ENCODE measurements around the gene DHRS9.

DHRS9 gene

GRCh38 chr2:169069833-169070232 lies 470 bp downstream of the DHRS9 start:
- FAIRE-seq, result no peak
- TF ChIP-seq POLR2AphosphoS5 (IDR thresholded peaks at IDR 0.05; ENCODE audit: low read depth, low read length), result no peak
- no peak for TF ChIP-seq POLR2A (IDR thresholded peaks at IDR 0.05; ENCODE audit: low read depth, low read length)
- TF ChIP-seq TAF1 (IDR thresholded peaks at IDR 0.05; ENCODE audit: borderline replicate concordance, low read depth, low read length), result no peak
- DNase-seq (ENCODE audit: insufficient read length), result no peak

DNA sequence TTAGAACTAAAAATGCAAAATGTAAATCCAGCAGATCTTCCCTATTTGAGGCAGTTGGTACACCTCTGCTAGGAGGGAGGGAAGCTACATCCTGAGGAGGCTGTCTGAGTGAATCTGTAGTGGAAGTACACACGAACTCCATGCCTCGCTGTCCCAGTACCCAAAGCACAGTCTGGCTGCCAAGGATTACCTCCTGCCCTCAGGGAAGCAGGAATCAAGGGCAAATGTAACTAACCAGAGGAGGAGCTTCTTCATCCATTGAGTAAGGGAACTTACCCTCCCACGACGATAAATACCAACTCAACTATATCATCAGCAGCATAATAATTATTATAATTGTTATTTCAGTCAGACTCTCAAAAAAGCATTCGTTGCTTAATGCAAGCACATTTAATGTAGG lies 2.1 kb downstream of the DHRS9 start:
- DNase-seq (ENCODE audit: insufficient read length), result no peak
- TF ChIP-seq POLR2AphosphoS5 (IDR thresholded peaks at IDR 0.05; ENCODE audit: low read depth, low read length) (no peak), POLR2A (IDR thresholded peaks at IDR 0.05; ENCODE audit: low read depth, low read length) (no peak), TAF1 (IDR thresholded peaks at IDR 0.05; ENCODE audit: borderline replicate concordance, low read depth, low read length) (no peak)
- FAIRE-seq, result no peak

DNA sequence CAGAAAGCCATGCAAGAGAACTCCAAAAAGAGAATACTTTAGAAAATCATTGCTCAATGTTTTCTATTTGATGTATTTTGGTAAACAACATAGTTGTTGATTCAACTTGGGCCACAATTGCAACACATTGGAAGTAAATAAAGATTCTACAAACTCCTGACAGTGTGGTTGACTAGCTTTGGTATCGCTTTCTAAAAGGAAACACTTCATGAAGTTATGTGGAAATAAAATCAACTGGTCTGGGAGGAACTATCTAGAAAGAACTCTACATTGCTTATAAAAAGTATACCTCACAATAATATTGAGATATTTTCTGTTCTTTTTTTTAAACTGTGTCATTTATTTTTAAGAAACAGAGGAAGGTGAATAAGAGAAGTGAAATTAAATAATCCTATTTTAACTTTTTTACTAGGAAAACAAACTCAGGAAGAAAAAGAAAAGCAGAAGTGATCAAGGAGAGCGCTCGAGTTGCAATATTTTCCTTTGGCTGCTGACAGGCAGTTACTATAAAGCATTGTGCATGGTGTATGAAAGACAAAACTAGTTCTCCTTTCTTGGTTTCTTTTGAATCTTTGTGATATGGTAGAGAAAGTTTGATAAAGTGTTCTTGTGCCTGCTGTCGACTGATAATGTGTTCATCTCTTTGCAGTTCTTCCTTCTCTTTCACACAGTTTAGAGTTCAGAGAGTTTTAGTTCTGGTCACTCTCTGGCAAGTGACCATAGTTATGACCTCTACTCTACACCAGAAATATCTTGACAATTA lies 3.0 kb downstream of the DHRS9 start:
- TF ChIP-seq POLR2AphosphoS5 (IDR thresholded peaks at IDR 0.05; ENCODE audit: low read depth, low read length), result no peak
- TF ChIP-seq TAF1 (IDR thresholded peaks at IDR 0.05; ENCODE audit: borderline replicate concordance, low read depth, low read length), result no peak
- TF ChIP-seq POLR2A (IDR thresholded peaks at IDR 0.05; ENCODE audit: low read depth, low read length), result no peak
- FAIRE-seq, result no peak
- DNase-seq (ENCODE audit: insufficient read length), result no peak

DNA sequence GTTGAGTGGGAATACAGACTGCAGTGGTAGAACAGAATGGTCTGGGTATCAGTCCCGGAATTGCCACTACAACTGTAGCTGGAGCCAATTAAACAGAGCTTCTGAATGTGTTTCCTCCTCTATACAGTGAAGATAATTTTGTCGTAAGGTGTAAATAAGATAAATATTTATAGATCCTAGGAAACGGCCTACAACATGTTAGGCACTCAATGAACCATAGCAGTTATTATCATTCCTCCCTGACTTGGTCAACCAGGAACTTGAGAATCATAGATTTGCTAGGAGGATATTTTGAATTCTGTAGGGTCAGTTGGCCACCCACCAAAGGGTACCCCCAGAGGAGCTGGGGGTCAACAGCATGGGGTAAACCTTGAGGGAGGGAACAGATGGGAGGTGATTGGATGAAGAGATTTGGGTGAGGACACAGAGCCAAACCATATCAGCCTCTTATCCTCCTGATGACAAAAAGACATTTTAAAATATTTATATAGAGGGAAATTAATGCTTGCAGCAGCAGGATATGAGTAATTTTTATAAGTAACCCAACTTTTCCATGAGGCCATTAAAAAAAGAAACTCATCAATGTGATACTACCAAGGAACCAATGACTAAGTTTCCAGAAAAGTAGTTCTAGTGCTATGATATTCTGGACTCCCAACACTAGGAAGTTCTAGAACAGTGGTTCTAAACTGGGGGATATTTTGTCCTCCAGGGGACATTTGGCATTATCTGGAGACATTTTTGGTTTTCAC lies 4.0 kb downstream of the DHRS9 start:
- FAIRE-seq (peak; percentile 5), DNase-seq (ENCODE audit: insufficient read length) (no peak)
- no peak for TF ChIP-seq POLR2AphosphoS5 (IDR thresholded peaks at IDR 0.05; ENCODE audit: low read depth, low read length)
- no peak for TF ChIP-seq TAF1 (IDR thresholded peaks at IDR 0.05; ENCODE audit: borderline replicate concordance, low read depth, low read length)
- no peak for TF ChIP-seq POLR2A (IDR thresholded peaks at IDR 0.05; ENCODE audit: low read depth, low read length)

GRCh38 chr2:169073963-169074751 lies 4.8 kb downstream of the DHRS9 start:
- TF ChIP-seq POLR2A (IDR thresholded peaks at IDR 0.05; ENCODE audit: low read depth, low read length), result no peak
- TF ChIP-seq TAF1 (IDR thresholded peaks at IDR 0.05; ENCODE audit: borderline replicate concordance, low read depth, low read length), result no peak
- no peak for TF ChIP-seq POLR2AphosphoS5 (IDR thresholded peaks at IDR 0.05; ENCODE audit: low read depth, low read length)
- FAIRE-seq (no peak), DNase-seq (ENCODE audit: insufficient read length) (no peak)

GRCh38 chr2:169077674-169078240 lies 8.4 kb downstream of the DHRS9 start:
- DNase-seq (ENCODE audit: insufficient read length) (no peak), FAIRE-seq (no peak)
- TF ChIP-seq POLR2A (IDR thresholded peaks at IDR 0.05; ENCODE audit: low read depth, low read length), result no peak
- no peak for TF ChIP-seq TAF1 (IDR thresholded peaks at IDR 0.05; ENCODE audit: borderline replicate concordance, low read depth, low read length)
- no peak for TF ChIP-seq POLR2AphosphoS5 (IDR thresholded peaks at IDR 0.05; ENCODE audit: low read depth, low read length)

DNA sequence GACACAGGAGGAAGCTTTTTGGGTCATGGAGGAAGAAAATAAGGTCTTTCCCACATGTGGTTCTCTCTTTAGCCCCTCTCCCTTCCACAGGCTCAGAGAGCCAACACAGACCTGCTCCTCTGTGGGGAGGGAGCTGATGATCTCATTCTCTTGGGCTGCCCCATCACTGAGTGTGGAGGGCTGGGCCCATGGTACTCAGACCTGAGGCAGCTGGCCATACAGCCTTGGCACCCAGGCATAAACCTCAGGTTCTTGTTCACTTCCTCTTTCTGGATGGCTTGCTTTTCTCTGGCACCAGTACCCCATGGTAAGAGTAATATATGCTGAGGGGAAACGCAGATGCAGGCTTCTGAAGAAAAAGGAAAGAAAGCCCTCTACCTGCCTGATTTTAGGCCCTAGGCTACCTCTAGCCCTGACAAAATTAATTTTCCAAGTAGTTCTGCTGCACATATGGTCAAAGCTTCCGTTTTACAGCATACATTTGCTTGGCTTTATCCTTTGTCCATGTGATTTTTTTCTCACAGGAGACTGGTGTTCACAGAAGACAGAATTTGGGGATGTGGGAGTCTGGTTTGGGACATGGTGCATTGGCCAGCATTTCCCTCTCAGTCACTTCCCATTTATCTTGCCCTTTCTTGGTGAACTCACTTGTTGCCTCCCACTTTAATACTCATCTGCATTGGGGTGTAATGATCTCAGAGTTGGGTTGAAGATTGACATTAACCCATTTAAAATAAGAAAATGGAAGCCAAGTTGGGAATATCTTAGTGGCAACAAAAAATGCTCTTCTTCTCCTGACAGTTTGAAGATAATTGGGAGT lies 11.1 kb downstream of the DHRS9 start:
- DNase-seq (ENCODE audit: insufficient read length) (no peak), FAIRE-seq (no peak)
- TF ChIP-seq POLR2AphosphoS5 (IDR thresholded peaks at IDR 0.05; ENCODE audit: low read depth, low read length) (no peak), POLR2A (IDR thresholded peaks at IDR 0.05; ENCODE audit: low read depth, low read length) (no peak), TAF1 (IDR thresholded peaks at IDR 0.05; ENCODE audit: borderline replicate concordance, low read depth, low read length) (no peak)

DNA sequence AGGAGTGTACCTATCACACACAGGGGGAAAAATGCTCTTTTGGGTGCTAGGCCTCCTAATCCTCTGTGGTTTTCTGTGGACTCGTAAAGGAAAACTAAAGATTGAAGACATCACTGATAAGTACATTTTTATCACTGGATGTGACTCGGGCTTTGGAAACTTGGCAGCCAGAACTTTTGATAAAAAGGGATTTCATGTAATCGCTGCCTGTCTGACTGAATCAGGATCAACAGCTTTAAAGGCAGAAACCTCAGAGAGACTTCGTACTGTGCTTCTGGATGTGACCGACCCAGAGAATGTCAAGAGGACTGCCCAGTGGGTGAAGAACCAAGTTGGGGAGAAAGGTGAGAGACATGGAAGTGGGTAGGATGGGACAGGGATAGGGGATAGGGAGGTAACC lies 12.2 kb downstream of the DHRS9 start:
- no peak for TF ChIP-seq POLR2A (IDR thresholded peaks at IDR 0.05; ENCODE audit: low read depth, low read length)
- no peak for TF ChIP-seq POLR2AphosphoS5 (IDR thresholded peaks at IDR 0.05; ENCODE audit: low read depth, low read length)
- TF ChIP-seq TAF1 (IDR thresholded peaks at IDR 0.05; ENCODE audit: borderline replicate concordance, low read depth, low read length), result no peak
- DNase-seq (ENCODE audit: insufficient read length), result no peak
- no peak for FAIRE-seq

GRCh38 chr2:169082995-169083394 lies 13.6 kb downstream of the DHRS9 start:
- TF ChIP-seq POLR2A (IDR thresholded peaks at IDR 0.05; ENCODE audit: low read depth, low read length) (no peak), POLR2AphosphoS5 (IDR thresholded peaks at IDR 0.05; ENCODE audit: low read depth, low read length) (no peak), TAF1 (IDR thresholded peaks at IDR 0.05; ENCODE audit: borderline replicate concordance, low read depth, low read length) (no peak)
- no peak for DNase-seq (ENCODE audit: insufficient read length)
- FAIRE-seq, result peak; percentile 73

DNA sequence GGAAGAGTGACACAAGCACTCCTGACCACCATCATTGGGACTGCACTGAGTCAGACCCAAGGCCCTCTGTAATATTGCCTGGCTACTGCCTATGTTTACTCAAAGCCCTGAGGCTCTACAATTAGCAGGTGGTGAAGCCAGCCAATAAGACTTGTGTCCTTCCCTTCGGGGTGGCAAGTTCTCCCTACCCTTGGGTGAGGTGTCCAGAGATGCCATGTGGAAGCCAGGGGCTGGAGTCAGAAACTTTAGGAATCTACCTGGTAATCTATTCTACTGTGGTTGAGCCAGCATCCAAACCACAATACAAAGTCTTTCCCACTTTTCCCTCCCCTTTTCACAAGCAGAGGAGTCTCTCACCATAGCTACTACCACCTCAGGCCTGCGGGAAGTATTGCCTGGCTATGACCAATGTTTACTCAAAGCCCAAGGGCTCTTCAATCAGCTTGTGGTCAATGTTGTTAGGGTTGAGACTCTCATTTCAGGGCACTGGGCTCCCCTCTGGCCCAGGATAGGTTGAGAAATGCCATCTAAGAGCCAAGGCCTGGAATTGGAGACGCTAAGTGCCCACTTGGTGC lies 17.6 kb downstream of the DHRS9 start:
- FAIRE-seq (no peak), DNase-seq (ENCODE audit: insufficient read length) (no peak)
- no peak for TF ChIP-seq TAF1 (IDR thresholded peaks at IDR 0.05; ENCODE audit: borderline replicate concordance, low read depth, low read length)
- no peak for TF ChIP-seq POLR2A (IDR thresholded peaks at IDR 0.05; ENCODE audit: low read depth, low read length)
- TF ChIP-seq POLR2AphosphoS5 (IDR thresholded peaks at IDR 0.05; ENCODE audit: low read depth, low read length), result no peak

All from GM12892 (cell line).